ENCODE results near the gene BEND7.
"Not testable (repeated sequence)": the region's sequence is repeated elsewhere in the genome, so short reads cannot be mapped to it uniquely, and the experiment has no call there.

BEND7 gene

GRCh38 chr10:13555884-13556510, 27.2 kb upstream of the BEND7 start:
- Histone ChIP-seq H2BK5ac (ENCODE audit: low read length) (no peak overlapping the region), H3K18ac (ENCODE audit: low read length) (no peak overlapping the region), H3K79me1 (ENCODE audit: low read depth, low read length) (no peaks in the 10 kb centered on the region), H2BK15ac (ENCODE audit: low read length) (no peak overlapping the region), H2AFZ (ENCODE audit: low read length) (no peak overlapping the region), H2BK12ac (ENCODE audit: low read length) (no peak overlapping the region), H3K4ac (ENCODE audit: low read length) (no peak overlapping the region), H2BK120ac (ENCODE audit: low read depth, low read length) (no peak overlapping the region), H4K91ac (ENCODE audit: low read depth, low read length, poor library complexity) (no peak overlapping the region), H3K9ac (ENCODE audit: low read depth, low read length, poor library complexity) (no peak overlapping the region), H3K27me3 (ENCODE audit: control insufficient read depth in 3 of 3, insufficient read depth in 3 of 3, low read depth in 1 of 3, low read length in 3 of 3) (no peaks in the 10 kb centered on the region), H3K9me3 (replicated peaks in 1 of 2; ENCODE audit: control insufficient read depth in 2 of 2, insufficient read depth in 1 of 2, low read depth in 1 of 2, low read length in 2 of 2) (peaks cover 0 to 3% of the 10 kb centered on the region in 2 donors), H2AK5ac (ENCODE audit: low read depth, low read length) (no peak overlapping the region), H3K4me2 (ENCODE audit: insufficient read depth, low read length, poor library complexity, severe bottlenecking) (no peak overlapping the region), H3K23ac (ENCODE audit: low read depth, low read length, poor library complexity) (no peak overlapping the region), H4K8ac (ENCODE audit: low read depth, low read length) (no peak overlapping the region), H3K14ac (ENCODE audit: low read length) (no peak overlapping the region), H3K27ac (replicated peaks; ENCODE audit: low read length) (no peak overlapping the region), H3K4me1 (ENCODE audit: control insufficient read depth in 2 of 2, insufficient read depth in 1 of 2, low read depth in 1 of 2, low read length in 2 of 2) (peaks cover 2 to 8% of the 10 kb centered on the region in 2 donors), H3K36me3 (replicated peaks in 1 of 2; ENCODE audit: control insufficient read depth in 2 of 2, insufficient read depth in 2 of 2, low read length in 2 of 2) (no peaks in the 10 kb centered on the region), H3K4me3 (ENCODE audit: low read length in 2 of 2) (no peak overlapping the region)
- no peak for DNase-seq (ENCODE audit: low spot score)
- WGBS, 2 donors (ENCODE audit: extremely low coverage in 2 of 2, insufficient read length in 2 of 2, insufficient replicate concordance in 1 of 2) = no CpG with 5 or more reads among the region's 2 CpGs

- H3K79me1 ChIP-seq (ENCODE audit: low read depth, low read length) = no peaks in the 10 kb centered on the region
- H2BK5ac ChIP-seq (ENCODE audit: low read length) = no peak overlapping the region
- WGBS, 2 donors (ENCODE audit: extremely low coverage in 2 of 2, insufficient read length in 2 of 2, insufficient replicate concordance in 1 of 2) = no CpG with 5 or more reads among the region's 2 CpGs
- H4K8ac ChIP-seq (ENCODE audit: low read depth, low read length) = no peak overlapping the region
- H3K27ac ChIP-seq (replicated peaks; ENCODE audit: low read length) = no peak overlapping the region
- no peak overlapping the region for H3K4me3 ChIP-seq (ENCODE audit: low read length in 2 of 2)
- no peak overlapping the region for H2BK12ac ChIP-seq (ENCODE audit: low read length)
- no peak overlapping the region for H3K9ac ChIP-seq (ENCODE audit: low read depth, low read length, poor library complexity)
- no peak overlapping the region for H3K4me2 ChIP-seq (ENCODE audit: insufficient read depth, low read length, poor library complexity, severe bottlenecking)
- no peak overlapping the region for H2AK5ac ChIP-seq (ENCODE audit: low read depth, low read length)
- no peak overlapping the region for H4K91ac ChIP-seq (ENCODE audit: low read depth, low read length, poor library complexity)
- no peak for DNase-seq (ENCODE audit: low spot score)
- H3K4me1 ChIP-seq (ENCODE audit: control insufficient read depth in 2 of 2, insufficient read depth in 1 of 2, low read depth in 1 of 2, low read length in 2 of 2) = peaks cover 0 to under 1% of the 10 kb centered on the region in 2 donors
- H3K4ac ChIP-seq (ENCODE audit: low read length) = no peak overlapping the region
- peaks cover 0 to 2% (median 0%) of the 10 kb centered on the region in 3 experiments for H3K27me3 ChIP-seq (ENCODE audit: control insufficient read depth in 3 of 3, insufficient read depth in 3 of 3, low read depth in 1 of 3, low read length in 3 of 3)
- H2BK120ac ChIP-seq (ENCODE audit: low read depth, low read length) = no peak overlapping the region
- peaks cover 3 to 10% of the 10 kb centered on the region in 2 donors for H3K9me3 ChIP-seq (replicated peaks in 1 of 2; ENCODE audit: control insufficient read depth in 2 of 2, insufficient read depth in 1 of 2, low read depth in 1 of 2, low read length in 2 of 2)
- H3K18ac ChIP-seq (ENCODE audit: low read length) = no peak overlapping the region
- no peak overlapping the region for H3K14ac ChIP-seq (ENCODE audit: low read length)
- no peaks in the 10 kb centered on the region for H3K36me3 ChIP-seq (replicated peaks in 1 of 2; ENCODE audit: control insufficient read depth in 2 of 2, insufficient read depth in 2 of 2, low read length in 2 of 2)
- no peak overlapping the region for H3K23ac ChIP-seq (ENCODE audit: low read depth, low read length, poor library complexity)
- no peak overlapping the region for H2BK15ac ChIP-seq (ENCODE audit: low read length)
- no peak overlapping the region for H2AFZ ChIP-seq (ENCODE audit: low read length)
These were observed 22.0 kb upstream of the BEND7 start for GRCh38 chr10:13550802-13551201.

- Histone ChIP-seq H3K14ac (ENCODE audit: low read length) (no peak overlapping the region), H2BK120ac (ENCODE audit: low read depth, low read length) (no peak overlapping the region), H3K4me1 (ENCODE audit: control insufficient read depth in 2 of 2, insufficient read depth in 1 of 2, low read depth in 1 of 2, low read length in 2 of 2) (no peaks in the 10 kb centered on the region), H2BK15ac (ENCODE audit: low read length) (no peak overlapping the region), H3K4ac (ENCODE audit: low read length) (no peak overlapping the region), H3K36me3 (replicated peaks in 1 of 2; ENCODE audit: control insufficient read depth in 2 of 2, insufficient read depth in 2 of 2, low read length in 2 of 2) (no peaks in the 10 kb centered on the region), H3K9me3 (replicated peaks in 1 of 2; ENCODE audit: control insufficient read depth in 2 of 2, insufficient read depth in 1 of 2, low read depth in 1 of 2, low read length in 2 of 2) (no peaks in the 10 kb centered on the region), H2BK12ac (ENCODE audit: low read length) (no peak overlapping the region), H3K18ac (ENCODE audit: low read length) (no peak overlapping the region), H2BK5ac (ENCODE audit: low read length) (no peak overlapping the region), H3K4me3 (ENCODE audit: low read length in 2 of 2) (no peak overlapping the region), H3K27me3 (ENCODE audit: control insufficient read depth in 3 of 3, insufficient read depth in 3 of 3, low read depth in 1 of 3, low read length in 3 of 3) (peaks cover 0 to 21% (median 0%) of the 10 kb centered on the region in 3 experiments), H2AK5ac (ENCODE audit: low read depth, low read length) (no peak overlapping the region), H4K8ac (ENCODE audit: low read depth, low read length) (no peak overlapping the region), H3K27ac (replicated peaks; ENCODE audit: low read length) (no peak overlapping the region), H3K4me2 (ENCODE audit: insufficient read depth, low read length, poor library complexity, severe bottlenecking) (no peak overlapping the region), H3K23ac (ENCODE audit: low read depth, low read length, poor library complexity) (no peak overlapping the region), H4K91ac (ENCODE audit: low read depth, low read length, poor library complexity) (no peak overlapping the region), H3K79me1 (ENCODE audit: low read depth, low read length) (no peaks in the 10 kb centered on the region), H2AFZ (ENCODE audit: low read length) (no peak overlapping the region), H3K9ac (ENCODE audit: low read depth, low read length, poor library complexity) (no peak overlapping the region)
- DNase-seq (ENCODE audit: low spot score) = no peak
- no CpG with 5 or more reads among the region's 5 CpGs for WGBS, 2 donors (ENCODE audit: extremely low coverage in 2 of 2, insufficient read length in 2 of 2, insufficient replicate concordance in 1 of 2)
These were observed 13.7 kb upstream of the BEND7 start for GRCh38 chr10:13542533-13542932.

- not testable (repeated sequence) for H2AFZ ChIP-seq (ENCODE audit: low read length); H2BK15ac ChIP-seq (ENCODE audit: low read length); H3K14ac ChIP-seq (ENCODE audit: low read length); H4K8ac ChIP-seq (ENCODE audit: low read depth, low read length); H3K79me1 ChIP-seq (ENCODE audit: low read depth, low read length); H2AK5ac ChIP-seq (ENCODE audit: low read depth, low read length); H4K91ac ChIP-seq (ENCODE audit: low read depth, low read length, poor library complexity); H3K23ac ChIP-seq (ENCODE audit: low read depth, low read length, poor library complexity); H3K9me3 ChIP-seq (replicated peaks in 1 of 2; ENCODE audit: control insufficient read depth in 2 of 2, insufficient read depth in 1 of 2, low read depth in 1 of 2, low read length in 2 of 2); H3K36me3 ChIP-seq (replicated peaks in 1 of 2; ENCODE audit: control insufficient read depth in 2 of 2, insufficient read depth in 2 of 2, low read length in 2 of 2); H3K27ac ChIP-seq (replicated peaks; ENCODE audit: low read length); H3K9ac ChIP-seq (ENCODE audit: low read depth, low read length, poor library complexity); H3K4me3 ChIP-seq (ENCODE audit: low read length in 2 of 2); H3K4me2 ChIP-seq (ENCODE audit: insufficient read depth, low read length, poor library complexity, severe bottlenecking); H3K18ac ChIP-seq (ENCODE audit: low read length); H3K4ac ChIP-seq (ENCODE audit: low read length); H2BK120ac ChIP-seq (ENCODE audit: low read depth, low read length); H3K4me1 ChIP-seq (ENCODE audit: control insufficient read depth in 2 of 2, insufficient read depth in 1 of 2, low read depth in 1 of 2, low read length in 2 of 2); H2BK12ac ChIP-seq (ENCODE audit: low read length); DNase-seq (ENCODE audit: low spot score); H2BK5ac ChIP-seq (ENCODE audit: low read length)
- H3K27me3 ChIP-seq (ENCODE audit: control insufficient read depth in 3 of 3, insufficient read depth in 3 of 3, low read depth in 1 of 3, low read length in 3 of 3) = peaks cover 0 to 14% (median 0%) of the 10 kb centered on the region in 3 experiments
- WGBS, 2 donors (ENCODE audit: extremely low coverage in 2 of 2, insufficient read length in 2 of 2, insufficient replicate concordance in 1 of 2) = no CpG with 5 or more reads among the region's 9 CpGs
These were observed 9.2 kb upstream of the BEND7 start for GRCh38 chr10:13537985-13538384.
